HepG2 (cell line): Measurements from ENCODE around the gene HTR1E. TPM values are rescaled to one million over a fixed set of nuclear protein-coding genes. Genes with fewer than 3 reads are reported as not detected.

Experiments
- ATAC-seq: fragments of 200-7000 bp; cut with Tn5 transposase; 3 replicates; pipeline ENCODE4 v1.9.1; 2020; ENCODE audit warnings: mild to moderate bottlenecking, moderate library complexity
- BruUV-seq: library from RNA; stranded (reverse); fragments of 400-500 nt; replicated peaks from 2 replicates; lab custom pipeline; 2021; lab: Mats Ljungman, UMichigan
- CTCF ChIA-PET: fragments of 300-600 bp; formaldehyde crosslinking; extraction: SDS; loops from one replicate; lab custom pipeline; 2021; ENCODE audit warnings: low total read pairs, inconsistent platforms, low intra/inter-chr PET ratio; lab: Yijun Ruan, JAX
- POLR2A ChIA-PET: fragments of 350-600 bp; sonication (Branson Sonifier 250); formaldehyde crosslinking; loops from one replicate; lab custom pipeline; 2020; ENCODE audit warnings: antibody characterized with exemption, inconsistent platforms; lab: Yijun Ruan, JAX
- DNase-seq: peaks from one replicate; pipeline ENCODE4 v3.0.0-alpha.2; 2015; ENCODE audit warnings: low spot score
- FAIRE-seq: peaks from 3 replicates; lab custom pipeline; 2011; peaks lifted over from hg19 to GRCh38; lab: Jason Lieb, UNC
- H2AFZ ChIP-seq: one replicate; pipeline ENCODE4 v1.6.1; 2011; ENCODE audit warnings: low read length, inconsistent platforms
- H3K27ac ChIP-seq: fragments of 300-600 bp; 3 replicates; pipeline ENCODE4 v1.8.0; 2011; ENCODE audit warnings: mixed run types, mild to moderate bottlenecking, mixed read lengths, low read length, inconsistent platforms; ENCODE audit not compliant: insufficient read depth; ENCODE audit errors: extremely low read length
- H3K27me3 ChIP-seq, 2 experiments: fragments of 200-600 bp in 1 of 2; 2 replicates in 1 of 2; 3 replicates in 1 of 2; pipeline versions ENCODE4 v1.6.0 to v1.8.0; 2011; ENCODE audit warnings: low read length in 2 of 2, mild to moderate bottlenecking in 2 of 2, moderate library complexity in 2 of 2, inconsistent platforms in 1 of 2; ENCODE audit not compliant: insufficient read depth in 2 of 2, control insufficient read depth in 1 of 2
- H3K36me3 ChIP-seq, 2 experiments: fragments of 200-600 bp in 1 of 2; replicated peaks in 1 of 2; 2 replicates in 1 of 2; 3 replicates in 1 of 2; pipeline versions ENCODE4 v1.5.1 to v1.8.0; 2011; ENCODE audit warnings: low read length in 2 of 2, inconsistent platforms in 1 of 2; ENCODE audit not compliant: insufficient read depth in 2 of 2, control insufficient read depth in 1 of 2
- H3K4me1 ChIP-seq: 2 replicates; pipeline ENCODE4 v1.5.1; 2012; ENCODE audit warnings: low read length, inconsistent platforms; ENCODE audit not compliant: insufficient read depth
- H3K4me2 ChIP-seq: 2 replicates; pipeline ENCODE4 v1.6.0; 2011; ENCODE audit warnings: low read depth, low read length, inconsistent platforms
- H3K4me3 ChIP-seq, 3 experiments: fragments of 200-600 bp in 1 of 3; sonication (generic), shearing (Covaris generic) in 1 of 3; replicated peaks in 1 of 3; 2 replicates each; pipeline ENCODE4 v1.5.1; 2011 to 2016; ENCODE audit warnings: low read length in 3 of 3, inconsistent platforms in 2 of 3, low read depth in 2 of 3, mild to moderate bottlenecking in 2 of 3, control low read depth in 1 of 3, mixed read lengths in 1 of 3; ENCODE audit not compliant: insufficient read depth in 1 of 3
- H3K79me2 ChIP-seq: one replicate; pipeline ENCODE4 v1.6.1; 2011; ENCODE audit warnings: low read length, inconsistent platforms; ENCODE audit not compliant: insufficient read depth
- H3K9ac ChIP-seq: 2 replicates; pipeline ENCODE4 v1.6.0; 2011; ENCODE audit warnings: mild to moderate bottlenecking, low read depth, low read length, inconsistent platforms; ENCODE audit not compliant: insufficient read depth
- H3K9me3 ChIP-seq: 2 replicates; pipeline ENCODE4 v1.5.1; 2012; ENCODE audit warnings: mild to moderate bottlenecking, low read length
- H4K20me1 ChIP-seq: 2 replicates; pipeline ENCODE4 v1.6.0; 2011; ENCODE audit warnings: inconsistent platforms, mild to moderate bottlenecking, low read length, moderate library complexity; ENCODE audit not compliant: insufficient read depth
- FOXO1 ChIP-seq: sonication (generic); formaldehyde crosslinking; IDR thresholded peaks from 2 replicates; pipeline ENCODE4 v1.4.0; 2020; ENCODE audit warnings: missing genetic modification reagents
- GATAD2A ChIP-seq: IDR thresholded peaks from 2 replicates; pipeline ENCODE4 v1.6.1; 2016
- GTF2F1 ChIP-seq: fragments of 150-350 bp; IDR thresholded peaks from 2 replicates; pipeline ENCODE4 v1.6.1; 2014; ENCODE audit warnings: low read length
- LCORL ChIP-seq, 2 experiments: fragments of 450-650 bp in 1 of 2; sonication (generic) in 1 of 2; formaldehyde crosslinking in 1 of 2; IDR thresholded peaks; 2 replicates each; pipeline versions ENCODE4 v1.5.0 to v1.6.1; 2017 to 2020; ENCODE audit warnings: antibody characterized with exemption in 1 of 2, missing genetic modification reagents in 1 of 2
- MIER3 ChIP-seq: IDR thresholded peaks from 2 replicates; pipeline ENCODE4 v1.6.1; 2016; ENCODE audit warnings: missing compliant biosample characterization, borderline replicate concordance
- NCOR1 ChIP-seq: fragments of 200-600 bp; sonication (generic); IDR thresholded peaks from 2 replicates; pipeline ENCODE4 v1.7.0; 2017; ENCODE audit warnings: antibody characterized with exemption, low read length, borderline replicate concordance
- NFE2L2 ChIP-seq: fragments of 150-350 bp; IDR thresholded peaks from 2 replicates; pipeline ENCODE4 v1.6.1; 2014; ENCODE audit warnings: low read length
- PHF20 ChIP-seq: sonication (generic); formaldehyde crosslinking; IDR thresholded peaks from 2 replicates; pipeline ENCODE4 v1.5.0; 2020; ENCODE audit warnings: mild to moderate bottlenecking, missing genetic modification reagents
- POLR2A ChIP-seq, 2 experiments: IDR thresholded peaks; 2 replicates each; pipeline ENCODE4 v1.6.1; 2011; ENCODE audit warnings: low read depth in 2 of 2, low read length in 2 of 2, mild to moderate bottlenecking in 1 of 2, moderate library complexity in 1 of 2; ENCODE audit not compliant: insufficient read depth in 1 of 2
- RORA ChIP-seq: sonication (generic); formaldehyde crosslinking; IDR thresholded peaks from 2 replicates; pipeline ENCODE4 v1.5.0; 2020; ENCODE audit warnings: mild to moderate bottlenecking, missing genetic modification reagents, moderate library complexity
- ZNF335 ChIP-seq: sonication (generic); formaldehyde crosslinking; IDR thresholded peaks from 2 replicates; pipeline ENCODE4 v1.4.0; 2020; ENCODE audit warnings: missing genetic modification reagents
- ZNF749 ChIP-seq: sonication (generic); formaldehyde crosslinking; IDR thresholded peaks from 2 replicates; pipeline ENCODE4 v1.8.0; 2022; ENCODE audit warnings: mild to moderate bottlenecking, missing genetic modification reagents, moderate library complexity, borderline replicate concordance
- ZNF782 ChIP-seq: sonication (generic); formaldehyde crosslinking; IDR thresholded peaks from 2 replicates; pipeline ENCODE4 v1.4.0; 2020; ENCODE audit warnings: missing genetic modification reagents, mild to moderate bottlenecking, borderline replicate concordance
- WGBS: methylation state at CpG from one replicate; pipeline ENCODE4 v1.1.6; 2017; ENCODE audit warnings: low lambda C conversion rate; 5-methylcytosine and 5-hydroxymethylcytosine counted together
- in situ Hi-C: cut with HindIII; loops from 2 replicates; pipeline ENCODE4 v1.10.0; 2017; ENCODE audit warnings: low pct_unique_long_range_greater_than_20kb; ENCODE audit not compliant: extremely low pct_ligation_motif_present
- intact Hi-C: fragments of 100-400 bp; cut with micrococcal nuclease; formaldehyde crosslinking; loops from one replicate; pipeline ENCODE4 v1.10.0; 2022; ENCODE audit not compliant: unreplicated experiment
- polyA plus RNA-seq, 8 experiments: library from polyadenylated mRNA; depleted of rRNA in 3 of 8; stranded (reverse) in 7 of 8; unstranded in 1 of 8; fragments of >200 nt; fragmentation: Illumina TruSeq in 4 of 8; extraction: Trizol in 4 of 8; gene quantifications; 2 replicates each; pipeline versions ENCODE4 v1.2.1 to v1.2.3, GENCODE V29; 2011 to 2016; ENCODE audit warnings: low read depth in 4 of 8, missing spikeins in 1 of 8, mixed read lengths in 1 of 8; ENCODE audit not compliant: insufficient read depth in 1 of 8
- total RNA-seq, 5 experiments: library from RNA; depleted of rRNA; stranded (reverse); fragments of >200 nt; fragmentation: Illumina TruSeq; extraction: Trizol; gene quantifications; 2 replicates each; pipeline ENCODE4 v1.2.3, GENCODE V29; 2016; ENCODE audit warnings: low read depth in 1 of 5
- TF ChIP-seq, protein P1 (sequence below): sonication (generic); formaldehyde crosslinking; IDR thresholded peaks from 2 replicates; pipeline ENCODE4 v1.5.1; 2020; ENCODE audit warnings: mild to moderate bottlenecking, moderate library complexity, missing genetic modification reagents
- TF ChIP-seq, protein P2 (sequence below): IDR thresholded peaks from 2 replicates; pipeline ENCODE4 v1.6.1; 2016; ENCODE audit warnings: missing compliant biosample characterization, missing genetic modification reagents, borderline replicate concordance

HTR1E gene
- total and polyA plus RNA-seq, 2 of the 13 experiments (the other 11 are each of a cell fraction or from before 2014, with no cell fraction given) = not detected

DNA sequence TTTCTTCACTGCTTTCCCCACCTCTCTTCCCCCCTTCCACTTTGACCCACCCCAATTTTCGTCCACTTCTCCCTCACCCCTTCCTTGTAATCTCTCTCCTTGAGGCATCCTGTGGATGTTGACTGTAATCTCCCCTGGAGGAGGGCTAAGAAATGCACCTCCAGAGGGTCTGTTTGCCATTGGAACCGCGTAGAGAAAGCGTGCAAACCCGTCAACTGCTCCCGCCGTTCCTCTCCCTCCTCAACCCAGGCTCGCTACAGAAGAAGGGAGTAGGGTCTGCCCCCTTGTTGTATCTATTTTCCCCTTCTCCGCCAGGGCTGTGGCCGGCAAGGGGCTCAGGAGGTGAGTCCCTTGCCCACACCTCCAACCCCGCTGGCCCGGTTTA is 502 bp upstream of the HTR1E start:
- no peak for FAIRE-seq
- Histone ChIP-seq H4K20me1 (no peaks in the 10 kb centered on the region), H3K4me3 (peak overlapping the region in 1 of 3 experiments; percentile 67; a peak in 2 of 6 replicates), H3K9ac (no peak overlapping the region), H3K4me1 (peaks cover 21% of the 10 kb centered on the region), H3K9me3 (no peaks in the 10 kb centered on the region), H3K27me3 (no peaks in the 10 kb centered on the region), H2AFZ (no peak overlapping the region), H3K79me2 (no peaks in the 10 kb centered on the region), H3K27ac (no peak overlapping the region), H3K4me2 (peak overlapping the region; percentile 86), H3K36me3 (no peaks in the 10 kb centered on the region)
- ChIA-PET CTCF (no interaction called here), POLR2A (no interaction called here)
- no peak for ATAC-seq
- intact Hi-C loops (loop anchor here (5.0 to 10.0 kb wide), 2 partner anchors 80 to 1182 kb away; no protein-coding TSS in a partner anchor), in situ Hi-C loops (no loop called here)
- BruUV-seq = no TSS peak
- no peak for DNase-seq
- TF ChIP-seq FOXO1 (CRISPR knock-in tag) (no peak), LCORL (IDR thresholded peaks at IDR 0.05) (no peak), LCORL (CRISPR knock-in tag; IDR thresholded peaks at IDR 0.05) (0 out of 2 replicates have a peak, but pooled peaks have one; percentile 1)
- TF ChIP-seq, protein P1, sequence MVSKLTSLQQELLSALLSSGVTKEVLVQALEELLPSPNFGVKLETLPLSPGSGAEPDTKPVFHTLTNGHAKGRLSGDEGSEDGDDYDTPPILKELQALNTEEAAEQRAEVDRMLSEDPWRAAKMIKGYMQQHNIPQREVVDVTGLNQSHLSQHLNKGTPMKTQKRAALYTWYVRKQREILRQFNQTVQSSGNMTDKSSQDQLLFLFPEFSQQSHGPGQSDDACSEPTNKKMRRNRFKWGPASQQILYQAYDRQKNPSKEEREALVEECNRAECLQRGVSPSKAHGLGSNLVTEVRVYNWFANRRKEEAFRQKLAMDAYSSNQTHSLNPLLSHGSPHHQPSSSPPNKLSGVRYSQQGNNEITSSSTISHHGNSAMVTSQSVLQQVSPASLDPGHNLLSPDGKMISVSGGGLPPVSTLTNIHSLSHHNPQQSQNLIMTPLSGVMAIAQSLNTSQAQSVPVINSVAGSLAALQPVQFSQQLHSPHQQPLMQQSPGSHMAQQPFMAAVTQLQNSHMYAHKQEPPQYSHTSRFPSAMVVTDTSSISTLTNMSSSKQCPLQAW (CRISPR knock-in tag) = peak; percentile 32; the same call in 1 of the 2 replicates
- TF ChIP-seq, protein P2, sequence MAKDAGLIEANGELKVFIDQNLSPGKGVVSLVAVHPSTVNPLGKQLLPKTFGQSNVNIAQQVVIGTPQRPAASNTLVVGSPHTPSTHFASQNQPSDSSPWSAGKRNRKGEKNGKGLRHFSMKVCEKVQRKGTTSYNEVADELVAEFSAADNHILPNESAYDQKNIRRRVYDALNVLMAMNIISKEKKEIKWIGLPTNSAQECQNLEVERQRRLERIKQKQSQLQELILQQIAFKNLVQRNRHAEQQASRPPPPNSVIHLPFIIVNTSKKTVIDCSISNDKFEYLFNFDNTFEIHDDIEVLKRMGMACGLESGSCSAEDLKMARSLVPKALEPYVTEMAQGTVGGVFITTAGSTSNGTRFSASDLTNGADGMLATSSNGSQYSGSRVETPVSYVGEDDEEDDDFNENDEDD = no peak
- WGBS = 17% methylated on average over 10 of the region's 12 CpGs

DNA sequence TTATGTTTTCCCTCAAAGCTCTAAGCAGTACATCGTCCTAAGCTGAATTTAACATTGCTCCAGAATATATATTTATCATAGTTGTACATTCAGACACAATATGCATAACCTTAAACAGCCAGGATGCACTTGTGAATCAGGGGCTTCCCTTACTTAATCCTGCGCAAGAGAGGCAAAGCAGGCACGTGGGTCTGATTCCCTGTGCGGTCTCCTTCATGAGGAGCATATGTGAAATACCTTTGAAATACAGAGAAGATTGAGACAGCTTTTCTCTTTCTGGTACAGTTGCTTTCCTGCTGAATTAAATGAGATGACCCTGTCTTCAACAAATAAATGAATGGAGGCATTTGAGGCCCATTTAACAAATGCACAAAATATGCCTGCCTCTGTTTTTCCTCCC is 1.5 kb downstream of the HTR1E start:
- no peak overlapping the region for H3K27ac ChIP-seq
- peaks cover 21% of the 10 kb centered on the region for H3K4me1 ChIP-seq
- DNase-seq (no peak), FAIRE-seq (no peak), ATAC-seq (no peak)
- BruUV-seq = no TSS peak
- no peaks in the 10 kb centered on the region for H3K27me3 ChIP-seq
- no peaks in the 10 kb centered on the region for H4K20me1 ChIP-seq
- H3K9ac ChIP-seq = no peak overlapping the region
- WGBS = 57% methylated on average over 4 of the region's 4 CpGs
- no peaks in the 10 kb centered on the region for H3K9me3 ChIP-seq
- POLR2A ChIA-PET = no interaction called here
- no peaks in the 10 kb centered on the region for H3K36me3 ChIP-seq
- no peak for TF ChIP-seq NCOR1
- no peak for TF ChIP-seq RORA
- no peak for TF ChIP-seq ZNF749 (CRISPR knock-in tag)
- TF ChIP-seq PHF20 = no peak
- TF ChIP-seq ZNF335 (CRISPR knock-in tag) = no peak
- TF ChIP-seq ZNF782 (CRISPR knock-in tag) = no peak
- no peak for TF ChIP-seq GTF2F1
- TF ChIP-seq MIER3 = no peak
- no peak for TF ChIP-seq NFE2L2
- no peak for TF ChIP-seq POLR2A (IDR thresholded peaks at IDR 0.05; ENCODE audit: insufficient read depth in 1 of 2, low read depth in 2 of 2, low read length in 2 of 2)
- TF ChIP-seq GATAD2A (CRISPR knock-in tag) = no peak
- H3K4me2 ChIP-seq = no peak overlapping the region
- H3K79me2 ChIP-seq = no peaks in the 10 kb centered on the region
- in situ Hi-C loops (no loop called here), intact Hi-C loops (loop anchor here (5.0 to 10.0 kb wide), 2 partner anchors 82 to 1184 kb away; no protein-coding TSS in a partner anchor)
- H2AFZ ChIP-seq = no peak overlapping the region
- H3K4me3 ChIP-seq = no peak overlapping the region
- CTCF ChIA-PET = no interaction called here
